CD4-positive, CD25-positive, alpha-beta regulatory T cell (primary cell): ENCODE data around the gene GSTA2. TPM values are rescaled to one million over a fixed set of nuclear protein-coding genes. Genes with fewer than 3 reads are reported as not detected.
"Not testable (repeated sequence)": the region's sequence is repeated elsewhere in the genome, so short reads cannot be mapped to it uniquely, and the experiment has no call there.

Source experiments
- ATAC-seq, 2 donors: fragments of 150-1000 bp; cut with Tn5 transposase; one replicate each; pipeline ENCODE4 v1.10.0; 2021; ENCODE audit warnings: low read depth in 2 of 2, moderate number of reproducible peaks in 2 of 2, moderate library complexity in 1 of 2
- DNase-seq, 3 donors: peaks; one replicate each; pipeline versions ENCODE4 v3.0.0 to v3.0.0-alpha.2; 2012 to 2022; ENCODE audit warnings: mixed read lengths in 1 of 3
- H3K27ac ChIP-seq: one replicate; pipeline ENCODE4 v1.7.0; 2013; ENCODE audit warnings: mild to moderate bottlenecking, low read length; ENCODE audit not compliant: insufficient read depth, poor library complexity, severe bottlenecking
- H3K27me3 ChIP-seq: one replicate; pipeline ENCODE4 v1.7.0; 2013; ENCODE audit warnings: low read length; ENCODE audit not compliant: control insufficient read depth, insufficient read depth
- H3K36me3 ChIP-seq: one replicate; pipeline ENCODE4 v1.7.0; 2013; ENCODE audit warnings: mild to moderate bottlenecking, low read length, moderate library complexity; ENCODE audit not compliant: control insufficient read depth, insufficient read depth
- H3K4me1 ChIP-seq: 2 replicates; pipeline ENCODE4 v1.7.0; 2013; ENCODE audit warnings: mild to moderate bottlenecking, low read length; ENCODE audit not compliant: insufficient read depth, control insufficient read depth, poor library complexity, severe bottlenecking
- H3K4me3 ChIP-seq: one replicate; pipeline ENCODE4 v1.7.0; 2013; ENCODE audit warnings: low read depth, mild to moderate bottlenecking, low read length, moderate library complexity
- H3K9me3 ChIP-seq, 2 experiments: 1 replicate in 1 of 2; 2 replicates in 1 of 2; pipeline ENCODE4 v1.7.0; 2013; ENCODE audit warnings: low read length in 2 of 2, mild to moderate bottlenecking in 1 of 2, moderate library complexity in 1 of 2; ENCODE audit not compliant: control insufficient read depth in 2 of 2
- H3K27ac Mint-ChIP-seq, 3 donors: one replicate each; pipeline ENCODE4 v1.8.0; 2020 to 2022; ENCODE audit warnings: mild to moderate bottlenecking in 3 of 3, mixed read lengths in 3 of 3, moderate library complexity in 2 of 3
- H3K27me3 Mint-ChIP-seq: one replicate; pipeline ENCODE4 v1.8.0; 2022; ENCODE audit warnings: mild to moderate bottlenecking, mixed read lengths
- H3K36me3 Mint-ChIP-seq: one replicate; pipeline ENCODE4 v1.8.0; 2020; ENCODE audit warnings: mixed read lengths
- H3K4me1 Mint-ChIP-seq, 4 donors: one replicate each; pipeline ENCODE4 v1.8.0; 2020 to 2022; ENCODE audit warnings: mixed read lengths in 4 of 4, mild to moderate bottlenecking in 1 of 4
- H3K4me3 Mint-ChIP-seq, 4 donors: one replicate each; pipeline ENCODE4 v1.8.0; 2020 to 2022; ENCODE audit warnings: mild to moderate bottlenecking in 4 of 4, mixed read lengths in 4 of 4, moderate library complexity in 3 of 4
- H3K9me3 Mint-ChIP-seq, 7 donors: one replicate each; pipeline ENCODE4 v1.8.0; 2020 to 2022; ENCODE audit warnings: mixed read lengths in 7 of 7, mild to moderate bottlenecking in 3 of 7, moderate library complexity in 2 of 7
- polyA plus RNA-seq, 4 donors: library from polyadenylated mRNA; unstranded; fragments of 300-500 nt; fragmentation: Illumina TruSeq; gene quantifications; one replicate each; pipeline ENCODE4 v1.2.3, GENCODE V29; 2021
- total RNA-seq: library from RNA; stranded (reverse); gene quantifications from one replicate; pipeline ENCODE4 v1.2.3, GENCODE V29; 2022

Gene GSTA2
- total and polyA plus RNA-seq, 5 donors from 2014 or later, result not detected

GRCh38 chr6:52754443-52754842 is 8.8 kb downstream of the GSTA2 start:
- peaks cover 14% of the 10 kb centered on the region for H3K27me3 Mint-ChIP-seq
- H3K4me3 Mint-ChIP-seq, result no peak overlapping the region
- Histone ChIP-seq H3K36me3 (no peaks in the 10 kb centered on the region), H3K4me1 (no peaks in the 10 kb centered on the region), H3K4me3 (no peak overlapping the region), H3K9me3 (no peaks in the 10 kb centered on the region), H3K27ac (no peak overlapping the region), H3K27me3 (no peaks in the 10 kb centered on the region)
- no peaks in the 10 kb centered on the region for H3K4me1 Mint-ChIP-seq
- H3K9me3 Mint-ChIP-seq, result peaks cover 0 to 7% (median 3%) of the 10 kb centered on the region in 7 donors
- DNase-seq, result no peak
- no peak overlapping the region for H3K27ac Mint-ChIP-seq
- ATAC-seq, result no peak
- H3K36me3 Mint-ChIP-seq, result no peaks in the 10 kb centered on the region

DNA sequence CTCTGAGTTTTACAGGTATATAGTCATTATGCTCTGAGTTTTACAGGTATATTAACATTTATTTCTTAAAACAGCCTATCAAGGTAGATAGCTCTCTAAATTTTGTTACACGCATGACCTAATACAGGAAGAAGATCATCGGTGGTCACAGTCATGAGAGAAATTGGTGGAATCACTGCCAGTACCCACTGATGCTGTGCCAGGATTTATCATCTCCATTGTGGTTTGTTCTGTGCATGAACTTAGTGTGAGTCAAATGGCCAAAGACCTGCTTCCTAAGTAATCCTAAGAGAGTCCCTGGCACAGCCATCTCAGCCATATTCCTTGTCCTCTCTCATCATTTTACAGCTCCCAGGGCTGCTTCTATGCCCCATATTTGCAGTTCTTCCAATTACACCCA is 10.1 kb downstream of the GSTA2 start:
- H3K36me3 ChIP-seq, H3K4me1 Mint-ChIP-seq: not testable (repeated sequence)

GRCh38 chr6:52752310-52752709 is 11.0 kb downstream of the GSTA2 start:
- Mint-ChIP-seq H3K27ac (no peak overlapping the region), H3K36me3 (no peaks in the 10 kb centered on the region), H3K9me3 (peaks cover 0 to 7% (median 3%) of the 10 kb centered on the region in 7 donors), H3K27me3 (peaks cover 14% of the 10 kb centered on the region), H3K4me3 (no peak overlapping the region), H3K4me1 (no peaks in the 10 kb centered on the region)
- no peaks in the 10 kb centered on the region for H3K4me1 ChIP-seq
- no peaks in the 10 kb centered on the region for H3K27me3 ChIP-seq
- ATAC-seq, result no peak
- DNase-seq, result no peak
- H3K36me3 ChIP-seq, result no peaks in the 10 kb centered on the region
- H3K9me3 ChIP-seq, result no peaks in the 10 kb centered on the region
- no peak overlapping the region for H3K4me3 ChIP-seq
- H3K27ac ChIP-seq, result no peak overlapping the region

More for the DNA sequence above, 10.1 kb downstream of the GSTA2 start:
- not testable (repeated sequence) for H3K36me3 Mint-ChIP-seq, H3K4me1 ChIP-seq, H3K9me3 Mint-ChIP-seq, DNase-seq, ATAC-seq, H3K27me3 ChIP-seq, H3K27ac ChIP-seq, H3K9me3 ChIP-seq, H3K27ac Mint-ChIP-seq, H3K4me3 ChIP-seq, H3K4me3 Mint-ChIP-seq
- peaks cover 14% of the 10 kb centered on the region for H3K27me3 Mint-ChIP-seq

DNA sequence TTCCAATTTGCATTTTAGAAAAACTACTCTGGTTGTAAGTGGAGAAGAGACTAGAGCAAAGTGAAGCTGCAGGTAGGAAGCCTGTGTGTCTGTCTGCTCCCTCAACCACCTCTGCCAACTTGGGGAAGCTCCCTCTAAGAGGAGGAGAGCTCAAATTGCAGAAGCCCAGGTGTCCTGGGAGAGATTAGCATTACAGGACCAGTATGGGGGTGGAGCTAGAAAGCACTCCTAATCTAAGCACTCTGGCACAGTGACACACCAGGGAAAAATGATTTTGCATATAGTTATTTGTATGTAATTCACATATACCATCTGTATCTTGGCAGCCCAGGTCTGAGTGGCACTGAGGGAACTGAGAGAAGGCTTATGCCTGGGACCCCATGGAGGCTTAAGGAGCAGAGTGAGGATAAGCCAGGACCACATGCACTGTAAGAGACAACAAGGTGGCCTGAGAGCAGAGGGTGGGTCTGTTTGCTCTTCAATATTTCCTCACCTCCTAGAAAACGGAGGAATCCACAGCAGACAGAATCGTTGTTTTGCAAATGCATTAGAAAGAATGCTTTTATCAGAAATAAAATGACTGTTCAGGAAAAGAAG is 13.6 kb downstream of the GSTA2 start:
- H3K4me1 ChIP-seq, result no peaks in the 10 kb centered on the region
- H3K9me3 ChIP-seq, result no peaks in the 10 kb centered on the region
- no peak for DNase-seq
- Mint-ChIP-seq H3K27ac (no peak overlapping the region), H3K36me3 (no peaks in the 10 kb centered on the region), H3K9me3 (peaks cover 0 to 7% (median 3%) of the 10 kb centered on the region in 7 donors), H3K4me3 (no peak overlapping the region), H3K27me3 (peaks cover 17% of the 10 kb centered on the region), H3K4me1 (no peaks in the 10 kb centered on the region)
- no peaks in the 10 kb centered on the region for H3K27me3 ChIP-seq
- no peak overlapping the region for H3K27ac ChIP-seq
- ATAC-seq, result no peak
- no peaks in the 10 kb centered on the region for H3K36me3 ChIP-seq
- H3K4me3 ChIP-seq, result no peak overlapping the region

- peaks cover 19% of the 10 kb centered on the region for H3K27me3 Mint-ChIP-seq
- H3K27ac Mint-ChIP-seq, H3K4me3 Mint-ChIP-seq, H3K27me3 ChIP-seq, H3K4me3 ChIP-seq, H3K4me1 ChIP-seq, H3K4me1 Mint-ChIP-seq, DNase-seq, H3K27ac ChIP-seq, ATAC-seq, H3K36me3 Mint-ChIP-seq, H3K36me3 ChIP-seq, H3K9me3 ChIP-seq, H3K9me3 Mint-ChIP-seq: not testable (repeated sequence)
These were observed 16.0 kb downstream of the GSTA2 start for GRCh38 chr6:52747301-52747700.

DNA sequence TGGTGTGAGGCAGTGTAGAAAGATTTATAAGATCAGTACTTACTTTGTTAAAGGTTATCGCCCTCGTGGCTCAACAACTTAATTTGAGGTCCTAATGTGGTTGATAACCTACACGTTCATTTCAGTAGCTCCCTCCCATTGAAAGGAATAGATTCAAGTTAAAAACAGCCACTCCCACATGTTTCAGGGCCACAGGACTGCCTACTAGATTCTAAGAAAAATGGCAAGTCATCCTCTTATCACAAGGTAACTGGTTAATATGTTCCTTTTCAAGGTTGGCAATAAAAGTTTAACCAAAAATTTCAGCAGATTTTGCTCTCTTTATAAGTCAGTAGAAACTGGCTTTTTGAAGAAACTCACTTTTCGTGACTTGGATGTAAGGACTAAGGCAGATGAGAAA is 17.1 kb downstream of the GSTA2 start:
- Histone ChIP-seq H3K27me3 (peaks cover 5% of the 10 kb centered on the region), H3K36me3 (no peaks in the 10 kb centered on the region), H3K4me1 (no peaks in the 10 kb centered on the region), H3K9me3 (no peaks in the 10 kb centered on the region), H3K27ac (no peak overlapping the region), H3K4me3 (no peak overlapping the region)
- DNase-seq (peak in 1 of 3 donors; percentile 47), ATAC-seq (no peak)
- no peak overlapping the region for H3K27ac Mint-ChIP-seq
- peaks cover 0 to 9% (median 3%) of the 10 kb centered on the region in 7 donors for H3K9me3 Mint-ChIP-seq
- no peaks in the 10 kb centered on the region for H3K36me3 Mint-ChIP-seq
- H3K4me3 Mint-ChIP-seq, result no peak overlapping the region
- no peaks in the 10 kb centered on the region for H3K4me1 Mint-ChIP-seq
- peaks cover 23% of the 10 kb centered on the region for H3K27me3 Mint-ChIP-seq

DNA sequence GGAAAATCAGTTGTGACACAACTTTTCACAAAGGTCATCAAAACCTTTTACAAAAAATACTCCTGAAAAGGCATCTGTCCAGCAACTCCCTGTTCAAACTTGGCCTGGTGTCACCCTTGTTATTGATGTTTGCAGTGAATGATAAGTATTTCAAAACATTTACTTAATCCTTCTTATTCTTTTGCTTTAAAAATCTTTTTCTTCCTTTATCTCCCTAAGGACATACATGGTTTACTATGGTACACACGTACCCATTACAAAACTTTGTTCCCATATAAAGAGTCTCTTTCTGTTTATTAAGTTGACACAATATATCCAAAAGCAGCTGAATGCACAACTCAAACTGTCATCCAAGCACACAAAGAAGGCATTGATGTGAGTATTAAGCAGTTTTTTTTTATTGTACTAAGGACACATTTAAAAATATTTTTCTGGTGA is 17.5 kb downstream of the GSTA2 start:
- no peak for DNase-seq
- Mint-ChIP-seq H3K36me3 (no peaks in the 10 kb centered on the region), H3K4me3 (no peak overlapping the region), H3K27me3 (peaks cover 23% of the 10 kb centered on the region), H3K4me1 (no peaks in the 10 kb centered on the region), H3K27ac (no peak overlapping the region), H3K9me3 (peaks cover 0 to 9% (median 2%) of the 10 kb centered on the region in 7 donors)
- H3K27me3 ChIP-seq, result peaks cover 5% of the 10 kb centered on the region
- no peaks in the 10 kb centered on the region for H3K4me1 ChIP-seq
- ATAC-seq, result no peak
- H3K4me3 ChIP-seq, result no peak overlapping the region
- H3K27ac ChIP-seq, result no peak overlapping the region
- H3K9me3 ChIP-seq, result no peaks in the 10 kb centered on the region
- no peaks in the 10 kb centered on the region for H3K36me3 ChIP-seq

- Mint-ChIP-seq H3K9me3 (peaks cover 0 to 4% (median 2%) of the 10 kb centered on the region in 7 donors), H3K27me3 (peaks cover 33% of the 10 kb centered on the region)
- no peak for ATAC-seq
These were observed 21.4 kb downstream of the GSTA2 start for GRCh38 chr6:52741872-52742271.

More at GRCh38 chr6:52741872-52742271, 21.4 kb downstream of the GSTA2 start:
- Histone ChIP-seq H3K27ac (no peak overlapping the region), H3K36me3 (no peaks in the 10 kb centered on the region), H3K27me3 (peaks cover 5% of the 10 kb centered on the region), H3K4me3 (no peak overlapping the region), H3K9me3 (no peaks in the 10 kb centered on the region), H3K4me1 (no peaks in the 10 kb centered on the region)
- no peak for DNase-seq
- Mint-ChIP-seq H3K4me1 (no peaks in the 10 kb centered on the region), H3K36me3 (no peaks in the 10 kb centered on the region), H3K27ac (no peak overlapping the region), H3K4me3 (no peak overlapping the region)
